ENCODE measurements around the gene LHPP.

LHPP gene

GRCh38 chr10:124602121-124602561, 140.5 kb downstream of the LHPP start:
- Histone ChIP-seq H3K36me3 (ENCODE audit: control insufficient read depth, insufficient read depth, low read length) (no peaks in the 10 kb centered on the region), H3K27me3 (replicated peaks; ENCODE audit: control insufficient read depth, insufficient read depth, low read length) (no peaks in the 10 kb centered on the region), H3K4me3 (replicated peaks; ENCODE audit: low read depth, low read length) (no peak overlapping the region)
- DNase-seq (ENCODE audit: extremely low read depth, insufficient read length), result no peak
- TF ChIP-seq CTCF (IDR thresholded peaks at IDR 0.05; ENCODE audit: insufficient read depth, low read length, poor library complexity, severe bottlenecking), result no peak

- no peak for TF ChIP-seq CTCF (IDR thresholded peaks at IDR 0.05; ENCODE audit: insufficient read depth, low read length, poor library complexity, severe bottlenecking)
- Histone ChIP-seq H3K27me3 (replicated peaks; ENCODE audit: control insufficient read depth, insufficient read depth, low read length) (no peaks in the 10 kb centered on the region), H3K36me3 (ENCODE audit: control insufficient read depth, insufficient read depth, low read length) (no peaks in the 10 kb centered on the region), H3K4me3 (replicated peaks; ENCODE audit: low read depth, low read length) (no peak overlapping the region)
- DNase-seq (ENCODE audit: extremely low read depth, insufficient read length), result no peak
Observed at GRCh38 chr10:124602646-124603365, 141.2 kb downstream of the LHPP start.

GRCh38 chr10:124603376-124604213, 142.0 kb downstream of the LHPP start:
- Histone ChIP-seq H3K36me3 (ENCODE audit: control insufficient read depth, insufficient read depth, low read length) (no peaks in the 10 kb centered on the region), H3K27me3 (replicated peaks; ENCODE audit: control insufficient read depth, insufficient read depth, low read length) (no peaks in the 10 kb centered on the region), H3K4me3 (replicated peaks; ENCODE audit: low read depth, low read length) (no peak overlapping the region)
- DNase-seq (ENCODE audit: extremely low read depth, insufficient read length), result no peak
- TF ChIP-seq CTCF (IDR thresholded peaks at IDR 0.05; ENCODE audit: insufficient read depth, low read length, poor library complexity, severe bottlenecking), result no peak

GRCh38 chr10:124604214-124605000, 142.8 kb downstream of the LHPP start:
- TF ChIP-seq CTCF (IDR thresholded peaks at IDR 0.05; ENCODE audit: insufficient read depth, low read length, poor library complexity, severe bottlenecking), result no peak
- Histone ChIP-seq H3K36me3 (ENCODE audit: control insufficient read depth, insufficient read depth, low read length) (no peaks in the 10 kb centered on the region), H3K4me3 (replicated peaks; ENCODE audit: low read depth, low read length) (no peak overlapping the region), H3K27me3 (replicated peaks; ENCODE audit: control insufficient read depth, insufficient read depth, low read length) (no peaks in the 10 kb centered on the region)
- DNase-seq (ENCODE audit: extremely low read depth, insufficient read length), result no peak

- H3K4me3 ChIP-seq (replicated peaks; ENCODE audit: low read depth, low read length), result no peak overlapping the region
- no peak for TF ChIP-seq CTCF (IDR thresholded peaks at IDR 0.05; ENCODE audit: insufficient read depth, low read length, poor library complexity, severe bottlenecking)
Observed at GRCh38 chr10:124605001-124605370, 143.4 kb downstream of the LHPP start.

More at GRCh38 chr10:124605001-124605370, 143.4 kb downstream of the LHPP start:
- no peak for DNase-seq (ENCODE audit: extremely low read depth, insufficient read length)
- Histone ChIP-seq H3K27me3 (replicated peaks; ENCODE audit: control insufficient read depth, insufficient read depth, low read length) (no peaks in the 10 kb centered on the region), H3K36me3 (ENCODE audit: control insufficient read depth, insufficient read depth, low read length) (no peaks in the 10 kb centered on the region)
